SKM-1 (cell line): ENCODE data around the gene SGF29.
"Not testable (repeated sequence)": the region's sequence is repeated elsewhere in the genome, so short reads cannot be mapped to it uniquely, and the experiment has no call there.

Experiments
- DNase-seq: peaks from one replicate; lab custom pipeline; 2025; ENCODE audit not compliant: unreplicated experiment; lab: John Stamatoyannopoulos, UW

SGF29 gene

GRCh38 chr16:28592979-28593553, 39.3 kb downstream of the SGF29 start:
- DNase-seq: no peak

DNA sequence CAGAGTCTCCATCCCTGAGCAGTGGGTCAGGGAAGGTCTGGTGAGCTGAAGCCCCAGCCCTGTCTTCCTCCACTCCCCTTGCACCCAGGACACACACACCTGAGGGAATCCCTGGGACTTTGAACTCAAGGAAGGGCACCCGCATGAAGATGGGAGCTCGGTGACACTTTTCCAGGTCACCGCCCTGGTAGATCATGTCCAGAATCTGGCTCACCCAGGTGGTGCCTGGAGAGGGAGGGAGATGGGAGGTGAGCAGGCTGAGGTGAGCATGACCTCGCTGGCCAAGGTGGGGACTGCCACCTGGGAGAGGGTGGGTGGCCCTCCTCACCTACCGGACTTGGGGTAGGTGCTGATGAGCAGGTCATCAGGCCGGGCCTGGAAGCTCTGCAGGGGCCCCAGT, 41.7 kb downstream of the SGF29 start:
- DNase-seq: not testable (repeated sequence)

DNA sequence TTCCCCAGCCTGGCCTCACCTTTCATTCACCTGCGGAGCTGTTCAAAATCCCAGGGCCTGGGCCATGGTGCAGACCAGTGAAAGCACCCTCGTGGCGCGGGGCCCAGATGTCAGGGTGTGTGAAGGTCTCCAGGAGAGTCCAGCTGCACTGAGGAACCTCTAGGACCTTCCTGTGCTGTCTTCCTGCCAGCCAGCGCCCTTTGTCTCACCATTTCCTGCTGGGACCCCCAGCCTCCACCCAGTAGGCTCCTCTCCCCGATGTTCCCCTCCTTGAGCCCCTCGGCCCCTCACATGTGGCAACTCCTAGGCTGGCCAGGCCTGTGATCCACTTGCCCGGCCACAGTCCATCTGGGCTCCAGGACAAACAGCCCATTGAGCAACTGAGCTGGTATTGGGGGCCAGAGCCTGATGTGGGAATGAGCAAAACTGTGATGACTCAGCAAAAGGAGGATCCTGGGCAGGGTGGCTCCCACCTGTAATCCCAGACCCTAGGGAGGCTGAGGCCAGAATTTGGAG, 42.5 kb downstream of the SGF29 start:
- DNase-seq: no peak

- DNase-seq: no peak
Measured at GRCh38 chr16:28596840-28597691, 43.3 kb downstream of the SGF29 start, which contains the start of gene SULT1A2. Gene SULT1A2 (minus strand): TSS chr16:28597050. CDS start chr16:28595930, 1,120 bp downstream.

DNA sequence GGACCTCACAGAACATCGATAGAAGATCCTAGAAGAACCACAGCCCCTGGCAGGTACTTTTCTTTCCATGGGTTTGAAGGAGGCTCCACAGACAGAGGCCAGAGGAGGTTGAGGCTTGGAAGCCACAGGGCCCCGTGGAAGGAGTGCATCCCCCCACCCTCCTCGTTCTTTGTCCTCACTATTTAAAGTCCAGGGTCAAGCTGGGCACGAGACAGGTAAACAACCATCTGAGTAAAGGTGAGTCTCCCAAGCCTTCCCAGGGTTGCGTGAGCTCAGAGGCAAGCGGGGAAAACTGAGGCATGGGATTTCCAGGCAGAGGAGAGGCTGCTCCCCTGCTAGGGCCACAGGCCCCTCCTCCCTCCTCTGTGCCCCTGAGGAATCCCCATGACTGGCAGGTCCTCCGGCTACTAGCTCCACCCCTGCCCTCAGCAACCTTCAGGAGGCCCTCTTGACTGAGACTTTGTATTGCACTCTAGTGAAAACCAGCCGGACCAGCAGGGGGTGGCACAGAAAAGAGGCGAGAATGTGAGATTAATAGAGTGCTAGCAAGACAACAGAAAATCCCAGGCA, 44.1 kb downstream of the SGF29 start:
- no peak for DNase-seq

DNA sequence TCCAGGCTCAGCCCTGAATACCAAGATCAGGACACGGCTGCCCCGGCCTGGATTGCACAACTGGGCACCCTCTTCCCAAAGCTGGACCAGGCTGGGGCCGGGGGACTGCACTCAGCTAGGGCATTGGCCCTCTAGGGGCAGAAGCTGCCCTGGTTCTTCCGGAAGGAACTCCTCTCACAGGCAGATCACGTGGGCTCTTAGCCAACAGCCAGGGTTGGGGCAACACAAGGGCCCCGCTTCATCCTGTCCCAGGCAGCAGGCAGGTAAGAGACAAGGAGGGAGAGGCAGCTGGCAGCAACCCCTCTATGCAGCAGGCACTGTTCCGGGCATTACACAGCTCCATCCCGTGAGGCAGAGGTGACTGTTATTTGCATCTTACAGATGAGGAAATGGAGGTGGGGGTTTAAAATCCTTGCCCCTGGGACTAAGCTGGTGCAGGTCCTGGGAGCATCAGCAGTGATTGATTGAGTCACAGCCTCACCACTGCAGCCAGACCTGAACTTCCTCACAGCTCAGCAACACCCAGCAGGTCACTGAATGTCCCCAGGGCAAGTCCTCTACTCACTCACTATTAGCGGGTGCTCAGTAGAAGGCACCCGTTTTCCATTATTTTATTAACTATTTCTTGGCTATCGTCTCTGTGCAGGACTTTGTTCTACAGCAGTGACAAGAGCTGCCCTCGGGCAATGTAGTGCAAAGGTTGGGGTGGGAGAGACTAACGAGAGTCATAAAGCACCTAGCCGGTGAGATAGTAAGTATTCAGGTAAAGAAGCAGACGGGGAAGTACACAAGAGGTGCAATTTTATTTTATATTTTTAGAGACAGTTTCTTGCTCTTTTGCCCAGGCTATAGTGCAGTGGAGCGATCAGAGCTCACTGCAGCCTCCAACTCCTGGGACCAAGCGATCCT, 45.9 kb downstream of the SGF29 start:
- not testable (repeated sequence) for DNase-seq

DNA sequence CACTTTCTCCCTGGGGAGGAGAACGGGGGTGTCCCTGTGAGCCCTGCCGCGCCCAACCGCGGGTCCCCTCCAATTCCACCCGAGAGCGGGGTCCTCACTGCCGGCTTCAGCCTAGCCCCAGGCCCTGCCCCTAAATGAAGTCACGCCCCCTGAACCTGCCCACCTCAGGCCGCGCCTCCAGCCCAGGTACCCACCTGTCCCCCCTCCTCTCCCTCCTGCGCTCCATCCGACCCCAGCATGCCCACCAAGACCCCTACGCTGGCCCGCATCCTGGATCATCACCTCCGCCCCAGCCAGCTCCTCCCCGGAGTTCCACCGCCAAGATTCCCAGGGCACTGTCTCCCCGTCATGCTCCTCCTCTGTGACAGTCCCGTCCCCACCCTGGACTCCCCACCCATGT, 47.2 kb downstream of the SGF29 start:
- not testable (repeated sequence) for DNase-seq

- DNase-seq: not testable (repeated sequence)
Measured at GRCh38 chr16:28601589-28601988, 47.9 kb downstream of the SGF29 start.

DNA sequence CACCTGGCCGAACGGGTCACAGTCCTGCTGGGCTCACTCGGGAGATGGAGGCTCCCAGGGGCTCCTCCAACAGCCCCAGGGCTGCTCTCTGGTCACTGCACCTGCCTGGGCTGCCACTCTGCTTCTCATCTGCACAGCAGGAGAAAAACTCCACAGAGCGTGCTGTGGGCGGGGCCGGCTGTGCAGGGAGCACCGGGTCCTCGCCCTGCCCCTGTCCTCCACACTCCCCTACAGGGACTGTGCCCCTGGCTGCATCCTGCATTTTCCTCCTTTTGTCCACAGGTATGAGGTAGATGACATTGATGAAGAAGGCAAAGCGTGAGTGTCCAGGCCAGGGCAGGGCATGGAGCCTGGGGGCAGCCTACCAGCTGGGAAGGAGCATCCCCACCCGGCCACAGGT, 48.3 kb downstream of the SGF29 start:
- not testable (repeated sequence) for DNase-seq

GRCh38 chr16:28602529-28602928, 48.8 kb downstream of the SGF29 start:
- no peak for DNase-seq

- no peak for DNase-seq
Measured at GRCh38 chr16:28603381-28604185, 49.9 kb downstream of the SGF29 start.

DNA sequence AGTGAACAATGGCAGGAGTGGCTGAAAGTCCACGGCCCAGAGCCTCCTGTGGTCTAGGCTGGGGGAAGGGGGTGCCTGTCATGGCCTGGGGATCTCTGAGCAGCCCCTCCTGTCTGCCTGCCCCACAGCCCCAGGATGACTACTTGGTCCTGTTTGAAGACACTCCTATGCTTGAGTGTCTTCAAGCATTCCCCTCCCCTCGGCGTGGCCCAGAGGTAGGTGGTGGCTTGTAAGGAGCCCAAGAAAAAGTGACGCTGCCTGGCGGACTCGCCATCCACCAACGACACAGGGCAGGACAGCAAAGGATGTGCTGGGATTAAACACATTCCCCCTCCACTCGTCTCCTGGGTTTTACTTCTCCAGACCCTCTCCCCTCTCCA, 50.5 kb downstream of the SGF29 start:
- no peak for DNase-seq

DNA sequence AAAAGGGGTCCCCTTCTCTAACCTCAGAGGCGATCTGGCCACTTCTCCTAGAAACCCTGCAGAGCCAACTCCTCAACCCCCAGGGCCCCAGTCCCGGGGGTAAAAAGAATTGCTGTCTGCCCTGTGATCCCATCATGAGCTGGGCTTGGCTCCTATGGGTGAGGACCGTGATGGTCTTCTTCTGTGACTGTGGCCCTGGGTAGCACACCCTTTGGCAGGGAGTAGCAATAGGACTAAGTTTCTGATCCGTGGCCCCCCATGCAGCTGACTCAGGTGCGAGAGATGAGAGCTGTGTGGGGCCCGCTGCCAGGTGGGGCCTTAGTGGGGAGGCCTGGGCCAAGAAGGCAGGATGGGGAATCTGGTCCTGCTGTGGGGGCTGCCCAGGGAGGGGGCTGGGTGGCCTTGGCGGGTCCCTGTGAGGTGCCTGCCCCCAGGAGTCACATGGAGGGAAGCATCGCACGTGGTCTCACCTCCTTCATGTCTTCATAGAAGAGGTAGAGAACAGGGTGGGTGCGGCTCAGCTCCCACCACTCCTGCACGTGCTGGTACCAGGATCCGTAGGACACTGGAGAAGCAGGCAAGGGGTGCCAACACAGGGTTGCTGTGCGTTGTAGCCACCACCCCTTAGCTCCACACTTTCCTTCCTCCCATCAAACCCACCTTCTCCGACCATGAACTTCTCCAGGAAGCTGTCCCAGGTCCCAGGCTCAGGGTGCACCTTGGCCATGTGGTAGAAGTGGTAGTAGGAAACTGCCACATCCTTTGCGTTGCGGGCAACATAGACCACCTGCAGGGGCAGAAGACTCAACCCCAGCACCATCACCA, 52.8 kb downstream of the SGF29 start:
- DNase-seq: no peak

- DNase-seq: no peak
Measured at GRCh38 chr16:28607116-28607623, 53.5 kb downstream of the SGF29 start.

DNA sequence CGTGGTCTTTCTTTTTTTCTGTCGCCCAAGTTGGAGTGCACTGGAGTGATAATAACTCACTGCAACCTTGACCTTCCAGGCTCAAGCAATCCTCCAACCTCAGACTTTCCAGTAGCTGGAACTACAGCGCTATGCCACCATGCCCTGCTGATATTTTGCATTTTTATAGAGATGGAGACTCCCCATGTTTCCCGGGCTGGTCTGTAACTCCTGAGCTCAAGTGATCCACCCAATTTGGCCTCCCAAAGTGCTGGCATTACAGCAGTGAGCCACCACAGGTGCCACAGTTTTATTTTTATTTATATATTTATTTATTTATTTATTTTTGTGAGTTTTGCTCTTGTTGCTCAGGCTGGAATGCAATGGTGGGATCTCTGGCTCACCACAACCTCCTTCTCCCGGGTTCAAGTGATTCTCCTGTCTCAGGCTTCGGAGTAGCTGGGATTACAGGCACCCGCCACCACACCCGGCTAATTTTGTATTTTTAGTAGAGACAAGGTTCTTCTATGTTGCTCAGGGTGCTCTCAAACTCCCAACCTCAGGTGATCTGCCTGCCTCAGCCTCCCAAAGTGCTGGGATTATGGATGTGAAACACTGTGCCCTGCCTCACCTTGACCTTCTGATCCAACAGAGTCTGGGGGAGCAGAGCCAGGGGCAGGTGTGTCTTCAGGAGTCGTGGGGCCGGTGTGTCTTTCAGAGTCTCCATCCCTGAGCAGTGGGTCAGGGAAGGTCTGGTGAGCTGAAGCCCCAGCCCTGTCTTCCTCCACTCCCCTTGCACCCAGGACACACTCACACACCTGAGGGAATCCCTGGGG, 54.2 kb downstream of the SGF29 start:
- not testable (repeated sequence) for DNase-seq

GRCh38 chr16:28608496-28608808, 54.7 kb downstream of the SGF29 start:
- DNase-seq: not testable (repeated sequence)

DNA sequence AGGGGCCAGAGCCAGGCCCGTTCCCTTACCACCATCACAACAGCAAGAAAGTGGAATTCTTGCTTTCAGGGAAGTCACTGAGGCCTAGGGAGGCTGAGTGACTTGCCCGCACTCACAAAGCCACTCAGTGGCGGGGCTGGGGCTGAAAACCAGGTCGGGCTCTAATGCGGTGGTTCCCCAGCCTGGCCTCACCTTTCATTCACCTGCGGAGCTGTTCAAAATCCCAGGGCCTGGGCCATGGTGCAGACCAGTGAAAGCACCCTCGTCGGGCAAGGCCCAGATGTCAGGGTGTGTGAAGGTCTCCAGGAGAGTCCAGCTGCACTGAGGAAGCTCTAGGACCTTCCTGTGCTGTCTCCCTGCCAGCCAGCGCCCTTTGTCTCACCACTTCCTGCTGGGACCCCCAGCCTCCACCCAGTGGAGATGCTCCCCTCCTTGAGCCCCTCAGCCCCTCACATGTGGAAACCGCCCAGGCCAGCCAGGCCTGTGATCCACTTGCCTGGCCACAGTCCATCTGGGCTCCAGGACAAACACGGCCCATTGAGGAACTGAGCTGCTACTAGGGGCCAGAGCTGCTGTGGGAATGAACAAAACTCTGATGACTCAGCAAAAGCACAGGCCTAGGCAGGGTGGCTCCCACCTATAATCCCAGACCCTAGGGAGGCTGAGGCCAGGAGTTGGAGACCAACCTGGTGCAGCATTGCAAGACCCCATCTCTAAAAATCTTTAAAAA, 55.3 kb downstream of the SGF29 start:
- DNase-seq: not testable (repeated sequence)
